Measurements from ENCODE around the gene MAML1.
A peak's percentile ranks its signal among the peaks of the same experiment; 100 is the strongest.
"Not testable (repeated sequence)": the region's sequence is repeated elsewhere in the genome, so short reads cannot be mapped to it uniquely, and the experiment has no call there.

MAML1 gene, protein sequence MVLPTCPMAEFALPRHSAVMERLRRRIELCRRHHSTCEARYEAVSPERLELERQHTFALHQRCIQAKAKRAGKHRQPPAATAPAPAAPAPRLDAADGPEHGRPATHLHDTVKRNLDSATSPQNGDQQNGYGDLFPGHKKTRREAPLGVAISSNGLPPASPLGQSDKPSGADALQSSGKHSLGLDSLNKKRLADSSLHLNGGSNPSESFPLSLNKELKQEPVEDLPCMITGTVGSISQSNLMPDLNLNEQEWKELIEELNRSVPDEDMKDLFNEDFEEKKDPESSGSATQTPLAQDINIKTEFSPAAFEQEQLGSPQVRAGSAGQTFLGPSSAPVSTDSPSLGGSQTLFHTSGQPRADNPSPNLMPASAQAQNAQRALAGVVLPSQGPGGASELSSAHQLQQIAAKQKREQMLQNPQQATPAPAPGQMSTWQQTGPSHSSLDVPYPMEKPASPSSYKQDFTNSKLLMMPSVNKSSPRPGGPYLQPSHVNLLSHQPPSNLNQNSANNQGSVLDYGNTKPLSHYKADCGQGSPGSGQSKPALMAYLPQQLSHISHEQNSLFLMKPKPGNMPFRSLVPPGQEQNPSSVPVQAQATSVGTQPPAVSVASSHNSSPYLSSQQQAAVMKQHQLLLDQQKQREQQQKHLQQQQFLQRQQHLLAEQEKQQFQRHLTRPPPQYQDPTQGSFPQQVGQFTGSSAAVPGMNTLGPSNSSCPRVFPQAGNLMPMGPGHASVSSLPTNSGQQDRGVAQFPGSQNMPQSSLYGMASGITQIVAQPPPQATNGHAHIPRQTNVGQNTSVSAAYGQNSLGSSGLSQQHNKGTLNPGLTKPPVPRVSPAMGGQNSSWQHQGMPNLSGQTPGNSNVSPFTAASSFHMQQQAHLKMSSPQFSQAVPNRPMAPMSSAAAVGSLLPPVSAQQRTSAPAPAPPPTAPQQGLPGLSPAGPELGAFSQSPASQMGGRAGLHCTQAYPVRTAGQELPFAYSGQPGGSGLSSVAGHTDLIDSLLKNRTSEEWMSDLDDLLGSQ

DNA sequence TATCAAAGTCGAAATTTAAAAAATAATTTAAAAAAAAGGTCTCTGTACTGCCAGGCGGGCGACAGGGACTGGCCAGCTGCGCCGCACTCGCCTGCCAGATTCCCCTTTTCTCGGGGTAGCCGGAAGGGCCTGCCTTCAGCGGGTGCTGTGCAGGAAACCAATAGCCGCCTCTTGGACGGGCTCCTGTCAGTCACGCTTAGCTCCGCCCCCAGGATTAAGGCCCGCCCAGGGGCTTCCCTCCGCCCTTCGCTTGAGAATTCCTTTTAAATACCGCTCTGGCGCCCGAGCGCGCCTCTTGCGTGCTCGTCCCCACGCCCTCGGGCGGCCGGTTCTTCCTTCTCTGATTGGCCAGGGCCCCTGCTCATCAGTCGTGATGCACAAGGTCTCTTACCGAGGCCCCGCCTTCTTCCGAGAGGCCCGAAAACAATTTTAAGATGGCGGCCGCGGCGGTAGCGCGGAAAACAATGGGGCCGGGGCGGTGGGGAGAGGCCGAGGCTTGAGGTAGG lies at the start of gene MAML1:
Gene MAML1, plus strand, starts transcription at position 411 of the 506 bp plus-strand sequence. CDS start 291 bp downstream, outside the sequence.
- DNase-seq, result peak; percentile 97

DNA sequence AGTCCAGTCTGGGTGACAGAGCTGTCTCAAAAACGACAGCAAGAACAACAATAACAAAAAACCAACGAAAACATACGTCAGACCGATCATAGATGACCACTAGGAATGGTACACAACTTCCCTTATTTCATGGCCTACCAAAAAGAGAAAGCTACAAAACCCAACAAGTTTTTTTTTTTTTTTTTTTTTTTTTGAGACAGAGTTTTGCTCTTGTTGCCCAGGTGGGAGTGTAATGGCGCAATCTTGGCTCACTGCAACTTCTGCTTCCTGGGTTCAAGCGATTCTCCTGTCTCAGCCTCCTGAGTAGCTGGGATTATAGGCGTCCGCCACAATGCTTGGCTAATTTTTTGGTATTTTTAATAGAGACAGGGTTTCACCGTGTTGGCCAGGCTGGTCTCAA lies 43.4 kb upstream of the MAML1 start:
- DNase-seq, result not testable (repeated sequence)

- no peak for DNase-seq
Observed at GRCh38 chr5:179694561-179694960, 38.1 kb upstream of the MAML1 start.

- DNase-seq, result no peak
Observed at GRCh38 chr5:179696603-179697002, 36.0 kb upstream of the MAML1 start.

DNA sequence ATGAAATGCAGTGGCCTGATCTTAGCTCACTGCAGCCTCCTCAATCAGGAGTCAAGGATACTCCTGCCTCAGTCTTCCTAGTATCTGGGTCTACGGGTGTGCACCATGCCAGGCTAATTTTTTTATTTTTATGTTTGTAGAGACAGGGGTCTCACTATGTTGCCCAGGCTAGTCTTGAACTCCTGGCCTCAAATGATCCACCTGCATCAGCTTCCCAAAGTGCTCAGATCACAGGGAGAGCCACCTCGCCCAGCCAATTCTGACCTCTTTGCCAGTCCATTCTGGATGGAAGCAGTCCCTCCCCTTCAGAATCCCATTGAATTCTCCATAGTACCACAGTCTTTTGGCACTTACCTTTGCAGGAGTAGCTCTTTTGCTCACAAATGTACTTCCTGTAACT lies 35.5 kb upstream of the MAML1 start:
- DNase-seq, result no peak

DNA sequence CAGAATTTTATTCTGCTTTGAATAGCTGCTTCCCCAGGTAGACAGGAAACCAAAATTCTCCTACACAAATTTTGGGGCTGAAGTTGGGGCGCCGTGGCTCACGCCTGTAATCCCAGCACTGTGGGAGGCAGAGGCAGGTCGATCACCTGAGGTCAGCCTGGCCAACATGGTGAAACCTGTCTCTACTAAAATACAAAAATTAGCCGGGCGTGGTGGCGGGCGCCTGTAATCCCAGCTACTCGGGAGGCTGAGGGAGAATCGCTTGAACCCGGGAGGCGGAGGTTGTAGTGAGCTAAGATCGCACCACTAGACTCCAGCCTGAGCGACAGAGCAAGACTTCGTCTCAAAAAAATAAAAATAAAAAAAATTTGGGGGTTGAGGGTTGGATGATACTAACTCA lies 35.1 kb upstream of the MAML1 start:
- not testable (repeated sequence) for DNase-seq

- peak; percentile 97 for DNase-seq
Observed at GRCh38 chr5:179697993-179698934, 34.4 kb upstream of the MAML1 start.

- no peak for DNase-seq
Observed at GRCh38 chr5:179698935-179699615, 33.5 kb upstream of the MAML1 start, which contains the start of gene CANX. Gene CANX, plus strand, starts transcription at chr5:179698967. Its CDS starts 6,715 bp downstream, at chr5:179705682.

- no peak for DNase-seq
Observed at GRCh38 chr5:179699616-179700237, 32.9 kb upstream of the MAML1 start.

GRCh38 chr5:179700401-179700918 lies 32.2 kb upstream of the MAML1 start:
- no peak for DNase-seq

DNA sequence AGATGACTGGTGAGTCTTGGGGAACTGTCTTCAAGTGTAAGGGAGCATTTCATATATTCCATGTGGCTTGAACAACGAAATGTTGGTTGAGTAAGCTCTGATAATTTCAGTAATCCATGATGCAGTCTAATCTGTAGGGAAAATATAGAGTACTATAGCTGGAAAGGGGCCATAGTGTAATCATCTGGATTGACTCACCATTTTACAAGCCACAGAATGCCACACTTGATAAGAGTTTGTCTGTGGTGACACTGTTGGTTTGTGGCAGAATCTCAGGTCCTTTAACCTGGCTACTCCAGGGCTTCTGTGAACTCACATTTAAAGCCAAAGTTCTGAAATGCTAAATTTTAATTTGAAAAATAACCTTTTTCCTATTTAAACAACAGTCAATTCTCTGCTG lies 16.3 kb upstream of the MAML1 start:
- DNase-seq, result no peak

GRCh38 chr5:179720222-179720621 lies 12.4 kb upstream of the MAML1 start:
- DNase-seq, result no peak

DNA sequence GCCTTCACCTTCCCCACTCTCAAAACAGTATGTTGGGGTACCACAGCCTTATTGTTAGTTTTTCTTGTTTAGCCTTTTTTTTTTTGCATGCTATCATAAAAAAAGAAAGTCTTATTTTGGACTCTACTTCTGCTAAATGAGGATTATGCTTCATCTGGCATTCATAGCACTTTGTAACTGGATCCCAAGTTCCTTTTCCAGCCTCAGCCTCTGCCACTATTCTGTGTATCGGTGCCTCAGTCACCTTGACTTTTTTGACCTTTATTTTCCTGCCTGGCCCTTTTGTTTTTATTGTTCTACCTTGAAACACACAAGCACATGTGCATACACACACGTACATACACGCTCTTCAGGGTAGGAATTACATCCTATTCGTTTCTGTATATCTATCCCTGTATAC lies 8.5 kb upstream of the MAML1 start:
- no peak for DNase-seq

DNA sequence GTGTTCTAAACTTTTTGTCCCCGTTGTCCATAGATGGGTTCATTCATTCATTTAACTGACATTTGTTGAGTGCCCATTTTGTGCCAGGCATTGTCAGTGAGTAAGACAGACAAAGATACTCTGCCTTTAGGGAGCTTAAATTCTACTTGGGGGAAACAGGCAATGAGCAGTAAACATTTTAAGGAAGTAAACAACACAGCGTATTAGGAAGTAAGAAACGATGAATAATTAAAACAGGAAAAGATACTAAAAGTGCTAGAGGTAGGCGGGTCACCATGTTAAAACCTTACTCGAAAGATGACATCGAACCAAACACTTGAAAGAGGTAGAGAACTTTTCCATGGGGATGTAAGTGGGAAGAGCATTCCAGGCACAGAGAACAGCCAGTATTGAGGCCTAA lies 5.5 kb upstream of the MAML1 start:
- no peak for DNase-seq

- DNase-seq, result no peak
Observed at GRCh38 chr5:179729303-179729702, 3.3 kb upstream of the MAML1 start.

- no peak for DNase-seq
Observed at GRCh38 chr5:179729727-179730126, 2.9 kb upstream of the MAML1 start.

GRCh38 chr5:179730356-179730755 lies 2.3 kb upstream of the MAML1 start:
- no peak for DNase-seq

DNA sequence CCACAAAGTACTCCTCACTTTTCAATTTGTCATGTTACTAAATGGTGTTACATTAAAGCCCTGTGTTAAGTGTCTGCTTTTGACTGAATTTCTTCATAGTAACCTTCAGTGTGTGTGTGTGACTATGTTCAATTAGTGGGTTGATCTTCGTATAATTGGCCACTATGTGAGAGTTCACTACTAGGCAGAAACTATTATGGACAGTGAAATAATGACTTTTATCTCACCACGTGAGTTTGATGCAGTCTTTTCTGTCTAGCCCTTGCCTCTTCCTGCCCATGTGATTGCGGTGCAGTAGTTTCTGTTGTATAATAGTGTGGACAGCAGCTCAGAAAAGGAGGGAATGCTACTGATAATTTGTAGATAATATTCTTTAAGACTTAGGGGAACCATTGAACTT lies 1.8 kb upstream of the MAML1 start:
- no peak for DNase-seq

GRCh38 chr5:179731791-179732411 lies 721 bp upstream of the MAML1 start:
- DNase-seq, result peak; percentile 43
